ENCODE data around the gene DMD. TPM values are rescaled to one million over a fixed set of nuclear protein-coding genes. Genes with fewer than 3 reads are reported as not detected.

The DMD gene
- total RNA-seq, 1 donor from 2014 or later = 2.5 TPM

GRCh38 chrX:31443654-31444053, 1767.7 kb downstream of the DMD start:
- H3K4me3 ChIP-seq (ENCODE audit: low read depth, low read length) = no peak overlapping the region
- DNase-seq (ENCODE audit: low read depth) = no peak

DNA sequence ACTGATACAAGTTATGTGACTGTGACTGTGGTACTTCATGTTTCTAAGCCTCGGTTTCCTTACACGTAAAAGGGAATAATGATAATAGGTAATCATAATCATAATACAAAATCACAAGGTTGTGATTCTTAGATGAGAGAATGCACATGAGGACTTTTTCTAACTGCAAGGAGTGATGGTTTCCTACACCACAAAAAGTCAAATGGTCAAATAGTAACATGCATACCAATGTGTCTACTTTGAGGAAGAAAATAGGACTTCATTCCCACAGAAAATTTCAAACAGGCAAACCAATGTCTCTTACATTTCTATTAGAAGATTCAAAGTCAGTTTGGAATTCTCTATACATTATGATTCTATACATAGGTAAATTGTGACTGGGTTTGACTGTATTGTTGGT, 1770.8 kb downstream of the DMD start:
- Histone ChIP-seq H3K36me3 (ENCODE audit: control insufficient read depth, insufficient read depth, low read length) (no peaks in the 10 kb centered on the region), H3K4me3 (ENCODE audit: low read depth, low read length) (no peak overlapping the region), H3K27me3 (ENCODE audit: control insufficient read depth, insufficient read depth, low read length) (no peaks in the 10 kb centered on the region)
- DNase-seq (ENCODE audit: low read depth) = no peak
- TF ChIP-seq, protein P1, sequence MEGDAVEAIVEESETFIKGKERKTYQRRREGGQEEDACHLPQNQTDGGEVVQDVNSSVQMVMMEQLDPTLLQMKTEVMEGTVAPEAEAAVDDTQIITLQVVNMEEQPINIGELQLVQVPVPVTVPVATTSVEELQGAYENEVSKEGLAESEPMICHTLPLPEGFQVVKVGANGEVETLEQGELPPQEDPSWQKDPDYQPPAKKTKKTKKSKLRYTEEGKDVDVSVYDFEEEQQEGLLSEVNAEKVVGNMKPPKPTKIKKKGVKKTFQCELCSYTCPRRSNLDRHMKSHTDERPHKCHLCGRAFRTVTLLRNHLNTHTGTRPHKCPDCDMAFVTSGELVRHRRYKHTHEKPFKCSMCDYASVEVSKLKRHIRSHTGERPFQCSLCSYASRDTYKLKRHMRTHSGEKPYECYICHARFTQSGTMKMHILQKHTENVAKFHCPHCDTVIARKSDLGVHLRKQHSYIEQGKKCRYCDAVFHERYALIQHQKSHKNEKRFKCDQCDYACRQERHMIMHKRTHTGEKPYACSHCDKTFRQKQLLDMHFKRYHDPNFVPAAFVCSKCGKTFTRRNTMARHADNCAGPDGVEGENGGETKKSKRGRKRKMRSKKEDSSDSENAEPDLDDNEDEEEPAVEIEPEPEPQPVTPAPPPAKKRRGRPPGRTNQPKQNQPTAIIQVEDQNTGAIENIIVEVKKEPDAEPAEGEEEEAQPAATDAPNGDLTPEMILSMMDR (IDR thresholded peaks at IDR 0.05; ENCODE audit: insufficient read depth, low read length, poor library complexity, severe bottlenecking) = no peak

More at GRCh38 chrX:31443654-31444053, 1767.7 kb downstream of the DMD start:
- TF ChIP-seq, protein P1 (IDR thresholded peaks at IDR 0.05; ENCODE audit: insufficient read depth, low read length, poor library complexity, severe bottlenecking) = no peak
- H3K36me3 ChIP-seq (ENCODE audit: control insufficient read depth, insufficient read depth, low read length) = no peaks in the 10 kb centered on the region
- no peaks in the 10 kb centered on the region for H3K27me3 ChIP-seq (ENCODE audit: control insufficient read depth, insufficient read depth, low read length)

- no peak overlapping the region for H3K4me3 ChIP-seq (ENCODE audit: low read depth, low read length)
- TF ChIP-seq, protein P1 (IDR thresholded peaks at IDR 0.05; ENCODE audit: insufficient read depth, low read length, poor library complexity, severe bottlenecking) = no peak
- H3K36me3 ChIP-seq (ENCODE audit: control insufficient read depth, insufficient read depth, low read length) = no peaks in the 10 kb centered on the region
- no peak for DNase-seq (ENCODE audit: low read depth)
- no peaks in the 10 kb centered on the region for H3K27me3 ChIP-seq (ENCODE audit: control insufficient read depth, insufficient read depth, low read length)
These were observed 1774.9 kb downstream of the DMD start for GRCh38 chrX:31436424-31436823.

- H3K4me3 ChIP-seq (ENCODE audit: low read depth, low read length) = no peak overlapping the region
- H3K36me3 ChIP-seq (ENCODE audit: control insufficient read depth, insufficient read depth, low read length) = no peaks in the 10 kb centered on the region
- TF ChIP-seq, protein P1 (IDR thresholded peaks at IDR 0.05; ENCODE audit: insufficient read depth, low read length, poor library complexity, severe bottlenecking) = no peak
- H3K27me3 ChIP-seq (ENCODE audit: control insufficient read depth, insufficient read depth, low read length) = no peaks in the 10 kb centered on the region
- no peak for DNase-seq (ENCODE audit: low read depth)
These were observed 1775.8 kb downstream of the DMD start for GRCh38 chrX:31435592-31435991.

DNA sequence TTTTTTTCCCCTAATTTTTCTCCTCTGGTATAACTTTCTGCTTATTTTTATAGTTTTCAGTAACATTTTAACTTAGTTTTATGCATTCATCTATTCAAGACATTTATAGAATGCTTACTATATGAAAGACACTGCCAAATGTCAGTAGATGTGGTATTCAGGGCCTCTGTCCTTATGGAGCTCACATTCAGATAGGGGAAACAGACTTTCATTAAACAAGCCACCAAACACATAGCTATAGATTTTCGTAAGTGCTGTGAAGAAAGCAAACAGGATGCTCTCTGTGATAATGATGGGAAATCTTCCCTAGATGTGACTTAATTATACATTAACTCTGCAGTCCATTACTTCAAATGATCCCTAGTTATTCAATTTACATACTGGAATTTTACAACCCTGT, 1777.5 kb downstream of the DMD start:
- Histone ChIP-seq H3K36me3 (ENCODE audit: control insufficient read depth, insufficient read depth, low read length) (no peaks in the 10 kb centered on the region), H3K27me3 (ENCODE audit: control insufficient read depth, insufficient read depth, low read length) (no peaks in the 10 kb centered on the region), H3K4me3 (ENCODE audit: low read depth, low read length) (no peak overlapping the region)
- TF ChIP-seq, protein P1 (IDR thresholded peaks at IDR 0.05; ENCODE audit: insufficient read depth, low read length, poor library complexity, severe bottlenecking) = no peak
- no peak for DNase-seq (ENCODE audit: low read depth)

GRCh38 chrX:31429915-31430314, 1781.4 kb downstream of the DMD start:
- no peaks in the 10 kb centered on the region for H3K36me3 ChIP-seq (ENCODE audit: control insufficient read depth, insufficient read depth, low read length)
- DNase-seq (ENCODE audit: low read depth) = no peak
- H3K27me3 ChIP-seq (ENCODE audit: control insufficient read depth, insufficient read depth, low read length) = no peaks in the 10 kb centered on the region
- no peak overlapping the region for H3K4me3 ChIP-seq (ENCODE audit: low read depth, low read length)
- TF ChIP-seq, protein P1 (IDR thresholded peaks at IDR 0.05; ENCODE audit: insufficient read depth, low read length, poor library complexity, severe bottlenecking) = no peak

All from kidney epithelial cell (primary cell).